GM23338 (cell line): Measurements from ENCODE around the gene ASB1. TPM values are rescaled to one million over a fixed set of nuclear protein-coding genes. Genes with fewer than 3 reads are reported as not detected.

Source experiments
- ATAC-seq: fragments of 200-7000 bp; cut with Tn5 transposase; 3 replicates; pipeline ENCODE4 v1.9.1; 2020
- DNase-seq: peaks from one replicate; pipeline ENCODE4 v3.0.0-alpha.2; 2015; ENCODE audit warnings: low spot score
- H2AFZ ChIP-seq: fragments of 200-600 bp; sonication (generic); 2 replicates; pipeline ENCODE4 v1.8.0; 2016; ENCODE audit warnings: antibody characterized with exemption, mild to moderate bottlenecking, moderate library complexity
- H3F3A ChIP-seq: fragments of 200-600 bp; sonication (generic); replicated peaks from 2 replicates; pipeline ENCODE4 v1.8.0; 2017; ENCODE audit warnings: antibody characterized with exemption, mixed run types, low read depth
- H3K27ac ChIP-seq: fragments of 200-600 bp; sonication (generic); 2 replicates; pipeline ENCODE4 v1.6.1; 2016; ENCODE audit warnings: low read depth
- H3K27me3 ChIP-seq: fragments of 200-600 bp; sonication (generic); 2 replicates; pipeline ENCODE4 v1.8.0; 2016; ENCODE audit warnings: mild to moderate bottlenecking, mixed run types, moderate library complexity; ENCODE audit not compliant: insufficient read depth
- H3K36me3 ChIP-seq: fragments of 200-600 bp; sonication (generic); 2 replicates; pipeline ENCODE4 v1.8.0; 2016; ENCODE audit warnings: mild to moderate bottlenecking; ENCODE audit not compliant: insufficient read depth
- H3K4me1 ChIP-seq: fragments of 200-600 bp; sonication (generic); 2 replicates; pipeline ENCODE4 v1.8.0; 2016; ENCODE audit warnings: mild to moderate bottlenecking, moderate library complexity; ENCODE audit not compliant: insufficient read depth
- H3K4me2 ChIP-seq: fragments of 200-600 bp; sonication (generic); 2 replicates; pipeline ENCODE4 v1.7.1; 2017; ENCODE audit warnings: mixed run types
- H3K4me3 ChIP-seq: fragments of 200-600 bp; sonication (generic); 2 replicates; pipeline ENCODE4 v1.6.1; 2016; ENCODE audit warnings: mixed run types
- H3K79me2 ChIP-seq: fragments of 200-600 bp; sonication (generic); replicated peaks from 2 replicates; pipeline ENCODE4 v1.8.0; 2017; ENCODE audit warnings: mild to moderate bottlenecking; ENCODE audit not compliant: insufficient read depth
- H3K9me2 ChIP-seq: fragments of 200-600 bp; sonication (generic); 2 replicates; pipeline ENCODE4 v1.8.0; 2017; ENCODE audit not compliant: insufficient read depth
- H4K20me1 ChIP-seq: fragments of 200-600 bp; sonication (generic); replicated peaks from 2 replicates; pipeline ENCODE4 v1.8.0; 2017; ENCODE audit warnings: mild to moderate bottlenecking; ENCODE audit not compliant: insufficient read depth
- H3K27ac Mint-ChIP-seq: 2 replicates; pipeline ENCODE4 v1.8.0; 2020; ENCODE audit warnings: inconsistent platforms, mild to moderate bottlenecking, moderate library complexity, mixed read lengths
- H3K27me3 Mint-ChIP-seq: 3 replicates; pipeline ENCODE4 v1.8.0; 2022; ENCODE audit warnings: low read depth, mild to moderate bottlenecking, moderate library complexity, mixed read lengths, inconsistent platforms; ENCODE audit not compliant: insufficient read depth, poor library complexity
- H3K36me3 Mint-ChIP-seq: 3 replicates; pipeline ENCODE4 v1.8.0; 2021; ENCODE audit warnings: low read depth, mild to moderate bottlenecking, inconsistent platforms, moderate library complexity, mixed read lengths
- H3K4me1 Mint-ChIP-seq: 3 replicates; pipeline ENCODE4 v1.8.0; 2020; ENCODE audit warnings: mild to moderate bottlenecking, inconsistent platforms, mixed read lengths
- H3K4me3 Mint-ChIP-seq: 3 replicates; pipeline ENCODE4 v1.8.0; 2021; ENCODE audit warnings: moderate library complexity, mild to moderate bottlenecking, inconsistent platforms, mixed read lengths
- H3K9me3 Mint-ChIP-seq: 3 replicates; pipeline ENCODE4 v1.8.0; 2020; ENCODE audit warnings: moderate library complexity, mild to moderate bottlenecking, inconsistent platforms, mixed read lengths
- CREB1 ChIP-seq: fragments of 250-450 bp; sonication (Bioruptor Pico); IDR thresholded peaks from 2 replicates; pipeline ENCODE4 v1.5.0; 2020; ENCODE audit warnings: low read depth, mild to moderate bottlenecking, moderate library complexity
- EZH2 ChIP-seq: fragments of 200-600 bp; sonication (generic); IDR thresholded peaks from one replicate; pipeline ENCODE4 v1.8.0; 2017; ENCODE audit warnings: antibody characterized with exemption, mild to moderate bottlenecking, low read depth; ENCODE audit not compliant: unreplicated experiment
- EZH2phosphoT487 ChIP-seq: fragments of 200-600 bp; sonication (generic); IDR thresholded peaks from one replicate; pipeline ENCODE4 v1.8.1; 2018; ENCODE audit warnings: antibody characterized with exemption; ENCODE audit not compliant: unreplicated experiment
- JUNB ChIP-seq: IDR thresholded peaks from one replicate; pipeline ENCODE4 v1.6.1; 2016; ENCODE audit warnings: antibody characterized with exemption; ENCODE audit not compliant: unreplicated experiment
- NANOG ChIP-seq: IDR thresholded peaks from 2 replicates; pipeline ENCODE4 v1.6.1; 2016; ENCODE audit warnings: antibody characterized with exemption, borderline replicate concordance
- POLR2AphosphoS5 ChIP-seq: IDR thresholded peaks from 2 replicates; pipeline ENCODE4 v1.6.1; 2016; ENCODE audit warnings: antibody characterized with exemption, low read depth
- STAT1 ChIP-seq: IDR thresholded peaks from one replicate; pipeline ENCODE4 v1.6.1; 2016; ENCODE audit warnings: antibody characterized with exemption; ENCODE audit not compliant: unreplicated experiment
- ZNF114 ChIP-seq: fragments of 250-450 bp; sonication (Bioruptor Pico); IDR thresholded peaks from 2 replicates; pipeline ENCODE4 v1.5.0; 2020; ENCODE audit warnings: mild to moderate bottlenecking, moderate library complexity
- ZNF331 ChIP-seq: fragments of 250-450 bp; sonication (Bioruptor Pico); IDR thresholded peaks from 2 replicates; pipeline ENCODE4 v1.5.0; 2020; ENCODE audit warnings: low read depth, mild to moderate bottlenecking, moderate library complexity
- polyA plus RNA-seq: library from polyadenylated mRNA; unstranded; fragments of >200 nt; fragmentation: Nextera tagmentation; extraction: Ambion mirVana; gene quantifications from 2 replicates; pipeline ENCODE4 v1.2.1, GENCODE V29; 2016
- total RNA-seq: library from RNA; depleted of rRNA; stranded (reverse); fragments of >200 nt; shearing (Covaris generic); gene quantifications from 2 replicates; pipeline ENCODE4 v1.2.3, GENCODE V29; 2014
- TF ChIP-seq, protein P1 (sequence below): fragments of 250-450 bp; sonication (Bioruptor Pico); IDR thresholded peaks from 2 replicates; pipeline ENCODE4 v1.5.0; 2020; ENCODE audit warnings: mild to moderate bottlenecking, moderate library complexity
- TF ChIP-seq, protein P2 (sequence below): IDR thresholded peaks from 2 replicates; pipeline ENCODE4 v1.6.1; 2016; ENCODE audit warnings: antibody characterized with exemption
- TF ChIP-seq, protein P3 (sequence below): IDR thresholded peaks from one replicate; pipeline ENCODE4 v1.6.1; 2018; ENCODE audit warnings: antibody characterized with exemption; ENCODE audit not compliant: unreplicated experiment
- TF ChIP-seq, protein P4 (sequence below), 2 experiments: fragments of 200-600 bp in 1 of 2; sonication (generic) in 1 of 2; conservative IDR thresholded peaks; 2 replicates each; pipeline versions ENCODE4 v1.5.1 to v1.6.1; 2016 to 2017; ENCODE audit warnings: antibody characterized with exemption in 2 of 2, low read depth in 2 of 2, mild to moderate bottlenecking in 2 of 2, moderate library complexity in 1 of 2

ASB1 gene
- total and polyA plus RNA-seq, 2 experiments from 2014 or later = 21.5 to 23.9 TPM

DNA sequence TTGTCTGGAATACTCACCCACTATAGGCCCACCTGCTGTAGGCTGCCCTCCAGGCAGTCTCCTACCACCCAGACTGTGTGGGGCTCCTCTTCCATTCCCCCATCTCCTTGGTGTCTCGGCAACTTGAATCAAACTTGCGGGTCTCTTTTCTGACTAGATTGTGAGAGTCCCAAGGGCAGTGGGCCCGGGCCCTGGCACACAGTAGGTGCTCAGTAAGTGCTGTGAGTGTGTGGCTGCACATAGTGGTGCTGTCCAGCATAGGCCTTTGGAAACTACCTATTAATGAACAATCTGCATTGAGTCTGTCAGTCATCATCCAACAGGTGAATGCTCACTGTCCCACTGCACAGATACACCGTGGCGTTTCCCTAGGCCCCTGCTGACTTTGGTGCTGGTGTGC, 43.6 kb upstream of the ASB1 start:
- Mint-ChIP-seq H3K9me3 (peaks cover 8% of the 10 kb centered on the region), H3K4me3 (no peak overlapping the region), H3K36me3 (peaks cover 12% of the 10 kb centered on the region), H3K27ac (no peak overlapping the region), H3K27me3 (peaks cover 12% of the 10 kb centered on the region), H3K4me1 (peaks cover 20% of the 10 kb centered on the region)
- Histone ChIP-seq H4K20me1 (no peaks in the 10 kb centered on the region), H3K4me3 (no peak overlapping the region), H3K79me2 (no peaks in the 10 kb centered on the region), H3K4me2 (no peak overlapping the region), H2AFZ (no peak overlapping the region), H3K27ac (no peak overlapping the region), H3F3A (no peaks in the 10 kb centered on the region), H3K27me3 (no peaks in the 10 kb centered on the region), H3K4me1 (peaks cover 6% of the 10 kb centered on the region), H3K9me2 (no peaks in the 10 kb centered on the region), H3K36me3 (no peaks in the 10 kb centered on the region)
- TF ChIP-seq, protein P1, sequence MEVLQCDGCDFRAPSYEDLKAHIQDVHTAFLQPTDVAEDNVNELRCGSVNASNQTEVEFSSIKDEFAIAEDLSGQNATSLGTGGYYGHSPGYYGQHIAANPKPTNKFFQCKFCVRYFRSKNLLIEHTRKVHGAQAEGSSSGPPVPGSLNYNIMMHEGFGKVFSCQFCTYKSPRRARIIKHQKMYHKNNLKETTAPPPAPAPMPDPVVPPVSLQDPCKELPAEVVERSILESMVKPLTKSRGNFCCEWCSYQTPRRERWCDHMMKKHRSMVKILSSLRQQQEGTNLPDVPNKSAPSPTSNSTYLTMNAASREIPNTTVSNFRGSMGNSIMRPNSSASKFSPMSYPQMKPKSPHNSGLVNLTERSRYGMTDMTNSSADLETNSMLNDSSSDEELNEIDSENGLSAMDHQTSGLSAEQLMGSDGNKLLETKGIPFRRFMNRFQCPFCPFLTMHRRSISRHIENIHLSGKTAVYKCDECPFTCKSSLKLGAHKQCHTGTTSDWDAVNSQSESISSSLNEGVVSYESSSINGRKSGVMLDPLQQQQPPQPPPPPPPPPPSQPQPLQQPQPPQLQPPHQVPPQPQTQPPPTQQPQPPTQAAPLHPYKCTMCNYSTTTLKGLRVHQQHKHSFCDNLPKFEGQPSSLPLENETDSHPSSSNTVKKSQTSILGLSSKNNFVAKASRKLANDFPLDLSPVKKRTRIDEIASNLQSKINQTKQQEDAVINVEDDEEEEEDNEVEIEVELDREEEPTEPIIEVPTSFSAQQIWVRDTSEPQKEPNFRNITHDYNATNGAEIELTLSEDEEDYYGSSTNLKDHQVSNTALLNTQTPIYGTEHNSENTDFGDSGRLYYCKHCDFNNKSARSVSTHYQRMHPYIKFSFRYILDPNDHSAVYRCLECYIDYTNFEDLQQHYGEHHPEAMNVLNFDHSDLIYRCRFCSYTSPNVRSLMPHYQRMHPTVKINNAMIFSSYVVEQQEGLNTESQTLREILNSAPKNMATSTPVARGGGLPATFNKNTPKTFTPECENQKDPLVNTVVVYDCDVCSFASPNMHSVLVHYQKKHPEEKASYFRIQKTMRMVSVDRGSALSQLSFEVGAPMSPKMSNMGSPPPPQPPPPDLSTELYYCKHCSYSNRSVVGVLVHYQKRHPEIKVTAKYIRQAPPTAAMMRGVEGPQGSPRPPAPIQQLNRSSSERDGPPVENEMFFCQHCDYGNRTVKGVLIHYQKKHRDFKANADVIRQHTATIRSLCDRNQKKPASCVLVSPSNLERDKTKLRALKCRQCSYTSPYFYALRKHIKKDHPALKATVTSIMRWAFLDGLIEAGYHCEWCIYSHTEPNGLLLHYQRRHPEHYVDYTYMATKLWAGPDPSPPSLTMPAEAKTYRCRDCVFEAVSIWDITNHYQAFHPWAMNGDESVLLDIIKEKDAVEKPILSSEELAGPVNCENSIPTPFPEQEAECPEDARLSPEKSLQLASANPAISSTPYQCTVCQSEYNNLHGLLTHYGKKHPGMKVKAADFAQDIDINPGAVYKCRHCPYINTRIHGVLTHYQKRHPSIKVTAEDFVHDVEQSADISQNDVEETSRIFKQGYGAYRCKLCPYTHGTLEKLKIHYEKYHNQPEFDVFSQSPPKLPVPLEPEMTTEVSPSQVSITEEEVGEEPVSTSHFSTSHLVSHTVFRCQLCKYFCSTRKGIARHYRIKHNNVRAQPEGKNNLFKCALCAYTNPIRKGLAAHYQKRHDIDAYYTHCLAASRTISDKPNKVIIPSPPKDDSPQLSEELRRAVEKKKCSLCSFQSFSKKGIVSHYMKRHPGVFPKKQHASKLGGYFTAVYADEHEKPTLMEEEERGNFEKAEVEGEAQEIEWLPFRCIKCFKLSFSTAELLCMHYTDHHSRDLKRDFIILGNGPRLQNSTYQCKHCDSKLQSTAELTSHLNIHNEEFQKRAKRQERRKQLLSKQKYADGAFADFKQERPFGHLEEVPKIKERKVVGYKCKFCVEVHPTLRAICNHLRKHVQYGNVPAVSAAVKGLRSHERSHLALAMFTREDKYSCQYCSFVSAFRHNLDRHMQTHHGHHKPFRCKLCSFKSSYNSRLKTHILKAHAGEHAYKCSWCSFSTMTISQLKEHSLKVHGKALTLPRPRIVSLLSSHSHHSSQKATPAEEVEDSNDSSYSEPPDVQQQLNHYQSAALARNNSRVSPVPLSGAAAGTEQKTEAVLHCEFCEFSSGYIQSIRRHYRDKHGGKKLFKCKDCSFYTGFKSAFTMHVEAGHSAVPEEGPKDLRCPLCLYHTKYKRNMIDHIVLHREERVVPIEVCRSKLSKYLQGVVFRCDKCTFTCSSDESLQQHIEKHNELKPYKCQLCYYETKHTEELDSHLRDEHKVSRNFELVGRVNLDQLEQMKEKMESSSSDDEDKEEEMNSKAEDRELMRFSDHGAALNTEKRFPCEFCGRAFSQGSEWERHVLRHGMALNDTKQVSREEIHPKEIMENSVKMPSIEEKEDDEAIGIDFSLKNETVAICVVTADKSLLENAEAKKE (CRISPR knock-in tag) = no peak
- TF ChIP-seq, protein P2, sequence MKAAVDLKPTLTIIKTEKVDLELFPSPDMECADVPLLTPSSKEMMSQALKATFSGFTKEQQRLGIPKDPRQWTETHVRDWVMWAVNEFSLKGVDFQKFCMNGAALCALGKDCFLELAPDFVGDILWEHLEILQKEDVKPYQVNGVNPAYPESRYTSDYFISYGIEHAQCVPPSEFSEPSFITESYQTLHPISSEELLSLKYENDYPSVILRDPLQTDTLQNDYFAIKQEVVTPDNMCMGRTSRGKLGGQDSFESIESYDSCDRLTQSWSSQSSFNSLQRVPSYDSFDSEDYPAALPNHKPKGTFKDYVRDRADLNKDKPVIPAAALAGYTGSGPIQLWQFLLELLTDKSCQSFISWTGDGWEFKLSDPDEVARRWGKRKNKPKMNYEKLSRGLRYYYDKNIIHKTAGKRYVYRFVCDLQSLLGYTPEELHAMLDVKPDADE = no peak
- TF ChIP-seq EZH2phosphoT487 (no peak), ZNF114 (CRISPR knock-in tag) (no peak), EZH2 (no peak), ZNF331 (CRISPR knock-in tag) (no peak), CREB1 (CRISPR knock-in tag) (no peak), POLR2AphosphoS5 (no peak), JUNB (no peak), STAT1 (no peak), NANOG (no peak)
- TF ChIP-seq, protein P3, sequence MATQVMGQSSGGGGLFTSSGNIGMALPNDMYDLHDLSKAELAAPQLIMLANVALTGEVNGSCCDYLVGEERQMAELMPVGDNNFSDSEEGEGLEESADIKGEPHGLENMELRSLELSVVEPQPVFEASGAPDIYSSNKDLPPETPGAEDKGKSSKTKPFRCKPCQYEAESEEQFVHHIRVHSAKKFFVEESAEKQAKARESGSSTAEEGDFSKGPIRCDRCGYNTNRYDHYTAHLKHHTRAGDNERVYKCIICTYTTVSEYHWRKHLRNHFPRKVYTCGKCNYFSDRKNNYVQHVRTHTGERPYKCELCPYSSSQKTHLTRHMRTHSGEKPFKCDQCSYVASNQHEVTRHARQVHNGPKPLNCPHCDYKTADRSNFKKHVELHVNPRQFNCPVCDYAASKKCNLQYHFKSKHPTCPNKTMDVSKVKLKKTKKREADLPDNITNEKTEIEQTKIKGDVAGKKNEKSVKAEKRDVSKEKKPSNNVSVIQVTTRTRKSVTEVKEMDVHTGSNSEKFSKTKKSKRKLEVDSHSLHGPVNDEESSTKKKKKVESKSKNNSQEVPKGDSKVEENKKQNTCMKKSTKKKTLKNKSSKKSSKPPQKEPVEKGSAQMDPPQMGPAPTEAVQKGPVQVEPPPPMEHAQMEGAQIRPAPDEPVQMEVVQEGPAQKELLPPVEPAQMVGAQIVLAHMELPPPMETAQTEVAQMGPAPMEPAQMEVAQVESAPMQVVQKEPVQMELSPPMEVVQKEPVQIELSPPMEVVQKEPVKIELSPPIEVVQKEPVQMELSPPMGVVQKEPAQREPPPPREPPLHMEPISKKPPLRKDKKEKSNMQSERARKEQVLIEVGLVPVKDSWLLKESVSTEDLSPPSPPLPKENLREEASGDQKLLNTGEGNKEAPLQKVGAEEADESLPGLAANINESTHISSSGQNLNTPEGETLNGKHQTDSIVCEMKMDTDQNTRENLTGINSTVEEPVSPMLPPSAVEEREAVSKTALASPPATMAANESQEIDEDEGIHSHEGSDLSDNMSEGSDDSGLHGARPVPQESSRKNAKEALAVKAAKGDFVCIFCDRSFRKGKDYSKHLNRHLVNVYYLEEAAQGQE = no peak
- TF ChIP-seq, protein P4, sequence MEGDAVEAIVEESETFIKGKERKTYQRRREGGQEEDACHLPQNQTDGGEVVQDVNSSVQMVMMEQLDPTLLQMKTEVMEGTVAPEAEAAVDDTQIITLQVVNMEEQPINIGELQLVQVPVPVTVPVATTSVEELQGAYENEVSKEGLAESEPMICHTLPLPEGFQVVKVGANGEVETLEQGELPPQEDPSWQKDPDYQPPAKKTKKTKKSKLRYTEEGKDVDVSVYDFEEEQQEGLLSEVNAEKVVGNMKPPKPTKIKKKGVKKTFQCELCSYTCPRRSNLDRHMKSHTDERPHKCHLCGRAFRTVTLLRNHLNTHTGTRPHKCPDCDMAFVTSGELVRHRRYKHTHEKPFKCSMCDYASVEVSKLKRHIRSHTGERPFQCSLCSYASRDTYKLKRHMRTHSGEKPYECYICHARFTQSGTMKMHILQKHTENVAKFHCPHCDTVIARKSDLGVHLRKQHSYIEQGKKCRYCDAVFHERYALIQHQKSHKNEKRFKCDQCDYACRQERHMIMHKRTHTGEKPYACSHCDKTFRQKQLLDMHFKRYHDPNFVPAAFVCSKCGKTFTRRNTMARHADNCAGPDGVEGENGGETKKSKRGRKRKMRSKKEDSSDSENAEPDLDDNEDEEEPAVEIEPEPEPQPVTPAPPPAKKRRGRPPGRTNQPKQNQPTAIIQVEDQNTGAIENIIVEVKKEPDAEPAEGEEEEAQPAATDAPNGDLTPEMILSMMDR (conservative IDR thresholded peaks at IDR 0.05; ENCODE audit: low read depth in 2 of 2) = no peak
- ATAC-seq (no peak), DNase-seq (no peak)
